ENCODE data around the gene HCAR2.

The HCAR2 gene

GRCh38 chr12:122665759-122666158 lies 37.4 kb downstream of the HCAR2 start:
- H3K4me2 ChIP-seq (ENCODE audit: low read depth, low read length, poor library complexity, severe bottlenecking), result no peak overlapping the region
- H3K9ac ChIP-seq (ENCODE audit: low read depth, low read length, poor library complexity, severe bottlenecking), result no peak overlapping the region
- TF ChIP-seq CTCF (conservative IDR thresholded peaks at IDR 0.05; ENCODE audit: low read length), result no peak
- TF ChIP-seq EZH2phosphoT487 (IDR thresholded peaks at IDR 0.05; ENCODE audit: borderline replicate concordance), result no peak
- no peaks in the 10 kb centered on the region for H4K20me1 ChIP-seq (ENCODE audit: insufficient read depth, low read length, poor library complexity, severe bottlenecking)
- H3K27me3 ChIP-seq (ENCODE audit: insufficient read depth, low read length, poor library complexity, severe bottlenecking), result no peaks in the 10 kb centered on the region
- H3K4me1 ChIP-seq (ENCODE audit: insufficient read depth, low read length, poor library complexity, severe bottlenecking), result no peaks in the 10 kb centered on the region
- H3K4me3 ChIP-seq (ENCODE audit: low read length, poor library complexity, severe bottlenecking), result no peak overlapping the region
- no peaks in the 10 kb centered on the region for H3F3A ChIP-seq (ENCODE audit: low read depth)
- H3K9me2 ChIP-seq (replicated peaks; ENCODE audit: low read depth, low read length), result no peaks in the 10 kb centered on the region
- no peak overlapping the region for H2AFZ ChIP-seq (ENCODE audit: low read length)
- no peaks in the 10 kb centered on the region for H3K79me2 ChIP-seq (ENCODE audit: insufficient read depth, low read length)
- H3K36me3 ChIP-seq (ENCODE audit: insufficient read depth, low read length), result no peaks in the 10 kb centered on the region
- H3K9me3 ChIP-seq (ENCODE audit: insufficient read depth, low read depth, low read length), result no peaks in the 10 kb centered on the region

- Histone ChIP-seq H3K79me2 (ENCODE audit: insufficient read depth, low read length) (no peaks in the 10 kb centered on the region), H3K27me3 (ENCODE audit: insufficient read depth, low read length, poor library complexity, severe bottlenecking) (no peaks in the 10 kb centered on the region), H3K4me3 (ENCODE audit: low read length, poor library complexity, severe bottlenecking) (no peak overlapping the region), H3K9me2 (replicated peaks; ENCODE audit: low read depth, low read length) (no peaks in the 10 kb centered on the region), H3K9ac (ENCODE audit: low read depth, low read length, poor library complexity, severe bottlenecking) (no peak overlapping the region), H3K4me1 (ENCODE audit: insufficient read depth, low read length, poor library complexity, severe bottlenecking) (no peaks in the 10 kb centered on the region), H3K4me2 (ENCODE audit: low read depth, low read length, poor library complexity, severe bottlenecking) (no peak overlapping the region), H3F3A (ENCODE audit: low read depth) (no peaks in the 10 kb centered on the region), H2AFZ (ENCODE audit: low read length) (no peak overlapping the region), H3K9me3 (ENCODE audit: insufficient read depth, low read depth, low read length) (no peaks in the 10 kb centered on the region), H4K20me1 (ENCODE audit: insufficient read depth, low read length, poor library complexity, severe bottlenecking) (no peaks in the 10 kb centered on the region), H3K36me3 (ENCODE audit: insufficient read depth, low read length) (no peaks in the 10 kb centered on the region)
- no peak for TF ChIP-seq CTCF (conservative IDR thresholded peaks at IDR 0.05; ENCODE audit: low read length)
- no peak for TF ChIP-seq EZH2phosphoT487 (IDR thresholded peaks at IDR 0.05; ENCODE audit: borderline replicate concordance)
Observed at GRCh38 chr12:122665349-122665748, 37.8 kb downstream of the HCAR2 start.

GRCh38 chr12:122661938-122662337 lies 41.2 kb downstream of the HCAR2 start:
- Histone ChIP-seq H3K4me2 (ENCODE audit: low read depth, low read length, poor library complexity, severe bottlenecking) (no peak overlapping the region), H3F3A (ENCODE audit: low read depth) (no peaks in the 10 kb centered on the region), H3K9me3 (ENCODE audit: insufficient read depth, low read depth, low read length) (no peaks in the 10 kb centered on the region), H4K20me1 (ENCODE audit: insufficient read depth, low read length, poor library complexity, severe bottlenecking) (no peaks in the 10 kb centered on the region), H3K9ac (ENCODE audit: low read depth, low read length, poor library complexity, severe bottlenecking) (no peak overlapping the region), H2AFZ (ENCODE audit: low read length) (no peak overlapping the region), H3K79me2 (ENCODE audit: insufficient read depth, low read length) (no peaks in the 10 kb centered on the region), H3K27me3 (ENCODE audit: insufficient read depth, low read length, poor library complexity, severe bottlenecking) (no peaks in the 10 kb centered on the region), H3K4me3 (ENCODE audit: low read length, poor library complexity, severe bottlenecking) (no peak overlapping the region), H3K36me3 (ENCODE audit: insufficient read depth, low read length) (no peaks in the 10 kb centered on the region), H3K4me1 (ENCODE audit: insufficient read depth, low read length, poor library complexity, severe bottlenecking) (no peaks in the 10 kb centered on the region), H3K9me2 (replicated peaks; ENCODE audit: low read depth, low read length) (no peaks in the 10 kb centered on the region)
- TF ChIP-seq EZH2phosphoT487 (IDR thresholded peaks at IDR 0.05; ENCODE audit: borderline replicate concordance) (no peak), CTCF (conservative IDR thresholded peaks at IDR 0.05; ENCODE audit: low read length) (no peak)

Data from Loucy (cell line).